NOMO-1 (cell line): ENCODE results near the gene KCND2.
"Not testable (repeated sequence)": the region's sequence is repeated elsewhere in the genome, so short reads cannot be mapped to it uniquely, and the experiment has no call there.

Source experiments
- DNase-seq, 2 experiments: peaks; one replicate each; lab custom pipeline; 2025; ENCODE audit not compliant: unreplicated experiment in 2 of 2; lab: John Stamatoyannopoulos, UW

Gene KCND2

DNA sequence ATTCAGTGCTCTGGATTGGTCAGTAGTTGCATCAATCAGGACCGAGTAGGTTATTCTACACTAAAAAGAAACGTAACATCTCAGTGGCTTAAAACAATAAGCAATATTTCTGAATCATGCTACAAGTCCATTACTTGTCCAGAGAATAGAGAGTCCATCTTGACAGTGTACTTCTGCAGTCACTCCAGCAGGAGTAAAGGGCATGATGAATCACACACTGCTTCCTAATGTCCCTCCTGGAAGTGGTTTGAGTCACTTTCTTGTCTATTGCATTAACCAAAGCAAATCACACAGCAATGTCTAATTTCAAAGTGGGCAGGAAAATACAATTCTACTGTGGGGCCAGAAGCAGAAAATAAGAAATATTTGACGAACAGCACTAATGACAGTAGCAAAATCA lies 460.2 kb downstream of the KCND2 start:
- DNase-seq, result no peak

- DNase-seq, result no peak
Measured at GRCh38 chr7:120733835-120734234, 460.9 kb downstream of the KCND2 start.

DNA sequence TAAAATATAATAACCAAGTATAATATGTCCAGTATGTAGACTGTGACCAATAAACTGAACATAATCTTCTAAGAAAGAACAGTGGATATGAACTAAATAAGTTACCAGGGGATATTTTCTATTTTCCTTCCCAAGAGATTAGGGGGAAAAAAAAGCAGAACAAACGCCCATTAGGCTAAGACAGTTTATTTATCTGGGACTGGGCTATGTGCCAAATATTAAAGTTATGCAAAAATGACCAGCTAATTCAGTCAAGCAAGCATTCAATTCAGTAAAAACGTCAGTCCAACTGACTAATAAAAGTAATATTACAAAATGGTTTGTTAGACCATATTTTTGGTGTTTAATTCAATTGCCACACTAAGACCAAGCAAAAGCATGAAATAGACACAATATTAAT lies 462.8 kb downstream of the KCND2 start:
- DNase-seq, result no peak

- no peak for DNase-seq
Measured at GRCh38 chr7:120738816-120739215, 465.8 kb downstream of the KCND2 start.

DNA sequence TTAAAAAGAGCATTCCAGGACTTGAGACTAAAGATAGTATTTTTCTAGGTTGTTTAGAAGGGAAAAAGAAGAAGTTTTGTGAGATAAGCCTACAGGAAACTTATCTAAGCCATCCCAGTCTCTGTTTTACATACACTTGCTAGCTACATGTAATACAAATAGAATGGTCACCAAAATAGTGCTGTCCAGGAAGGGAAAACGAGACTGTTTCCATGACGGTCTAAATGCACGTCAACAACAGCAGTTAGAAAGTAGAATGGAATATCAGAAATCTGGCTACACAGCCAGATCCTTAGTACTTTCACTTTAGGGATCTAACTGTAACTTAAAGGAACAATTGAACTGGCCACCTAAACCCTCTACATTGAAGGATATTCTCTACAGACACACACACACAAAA lies 467.4 kb downstream of the KCND2 start:
- DNase-seq, result no peak

DNA sequence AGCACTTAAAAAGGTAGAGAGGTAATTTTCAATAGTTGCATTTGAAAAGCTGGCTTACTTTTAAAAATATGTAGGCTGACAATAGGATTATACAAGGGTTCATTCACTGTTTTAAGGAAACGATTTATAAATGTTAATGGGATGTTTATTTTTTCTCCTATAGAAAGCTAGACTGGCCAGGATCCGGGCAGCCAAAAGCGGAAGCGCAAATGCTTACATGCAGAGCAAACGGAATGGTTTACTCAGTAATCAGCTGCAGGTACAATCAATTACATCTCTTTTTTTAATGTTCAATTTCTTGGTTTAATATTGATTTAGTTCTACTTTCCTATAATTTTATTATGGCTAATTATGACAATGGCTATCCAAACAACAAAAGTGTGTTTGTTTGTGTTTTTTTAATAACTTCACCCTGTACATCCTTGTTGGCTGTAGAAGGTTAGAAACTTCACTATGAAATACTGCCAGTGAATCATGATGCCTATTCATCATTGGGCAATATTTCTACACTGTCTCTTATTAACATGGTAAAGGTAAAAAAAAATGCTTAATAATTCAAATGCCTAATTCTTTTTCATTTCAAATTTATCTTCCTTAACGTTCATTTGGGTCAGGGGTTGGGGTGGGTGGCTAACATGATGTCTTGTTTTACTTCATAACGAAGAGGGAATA lies 468.5 kb downstream of the KCND2 start:
- no peak for DNase-seq

DNA sequence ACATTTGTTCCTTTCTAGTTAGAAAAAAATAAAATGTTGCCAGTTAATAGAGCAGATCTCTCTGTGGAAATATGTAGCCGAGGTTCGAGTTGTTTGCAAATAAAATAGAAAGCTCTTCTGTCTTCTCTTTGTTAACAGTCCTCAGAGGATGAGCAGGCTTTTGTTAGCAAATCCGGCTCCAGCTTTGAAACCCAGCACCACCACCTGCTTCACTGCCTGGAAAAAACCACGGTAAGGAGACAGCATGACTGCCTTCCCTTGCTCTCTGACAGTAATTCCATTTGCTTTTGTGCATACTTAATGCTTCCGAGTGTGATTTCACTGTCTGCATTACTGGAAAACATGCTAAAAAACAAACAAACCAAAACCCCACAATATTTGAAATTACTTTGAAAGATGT lies 469.4 kb downstream of the KCND2 start:
- DNase-seq, result no peak

DNA sequence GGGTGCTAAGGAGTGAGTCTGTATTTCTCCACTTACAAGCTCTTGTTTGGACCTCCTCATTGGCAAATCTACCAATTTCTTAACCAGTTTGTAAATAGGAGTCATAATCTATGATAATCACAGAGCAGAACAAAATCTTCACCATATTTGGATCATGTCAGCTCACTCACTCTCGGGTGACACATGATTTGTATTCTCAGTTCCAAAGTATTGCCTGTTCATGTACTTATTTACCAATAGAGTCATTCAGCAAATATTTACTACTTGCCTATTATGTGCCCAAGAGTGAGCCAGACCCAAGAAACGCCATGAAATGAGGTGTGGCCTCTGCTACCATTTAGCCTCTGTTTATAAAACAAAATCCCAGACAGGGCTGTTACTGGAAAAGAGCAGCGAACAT lies 470.2 kb downstream of the KCND2 start:
- no peak for DNase-seq

DNA sequence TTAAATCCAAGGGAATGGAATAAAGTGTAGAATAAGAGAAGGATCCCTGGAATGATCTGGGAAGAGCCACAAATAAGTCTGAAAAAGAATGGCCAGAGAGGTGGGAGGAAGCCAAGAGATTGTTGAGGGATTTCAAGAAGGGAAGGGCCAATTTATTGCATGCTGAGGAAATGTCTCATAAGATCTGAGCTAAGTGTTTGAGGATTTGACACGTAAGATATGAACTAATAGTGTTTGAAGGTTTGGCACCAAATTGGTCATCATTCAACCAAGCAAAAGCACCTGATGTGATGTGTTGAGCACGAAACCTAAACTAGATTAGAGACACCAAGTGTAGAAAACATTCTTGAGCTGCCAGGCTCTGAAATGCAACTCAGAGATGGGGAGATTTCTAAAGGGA lies 487.1 kb downstream of the KCND2 start:
- no peak for DNase-seq

GRCh38 chr7:120760851-120761250 lies 487.9 kb downstream of the KCND2 start:
- no peak for DNase-seq

DNA sequence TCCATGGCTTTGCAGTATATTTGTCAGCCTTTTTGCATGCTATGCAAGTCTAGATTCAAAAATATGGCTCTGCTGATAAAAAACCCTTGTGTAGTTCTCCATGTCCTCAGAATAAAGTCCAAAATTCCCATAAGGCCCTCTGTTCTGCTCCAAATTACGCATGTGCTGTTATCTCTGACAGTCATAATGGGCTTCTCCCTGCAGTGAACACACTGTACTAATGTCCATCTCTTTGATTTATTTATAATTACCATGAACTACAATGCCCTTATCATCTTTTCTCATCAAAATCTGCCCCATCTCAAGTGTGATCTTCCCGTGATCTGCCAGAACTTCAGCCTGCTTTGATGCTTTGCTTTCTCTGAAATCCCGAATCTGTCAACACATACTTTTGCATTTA lies 497.2 kb downstream of the KCND2 start:
- no peak for DNase-seq

- DNase-seq, result no peak
Measured at GRCh38 chr7:120774481-120774880, 501.5 kb downstream of the KCND2 start.

DNA sequence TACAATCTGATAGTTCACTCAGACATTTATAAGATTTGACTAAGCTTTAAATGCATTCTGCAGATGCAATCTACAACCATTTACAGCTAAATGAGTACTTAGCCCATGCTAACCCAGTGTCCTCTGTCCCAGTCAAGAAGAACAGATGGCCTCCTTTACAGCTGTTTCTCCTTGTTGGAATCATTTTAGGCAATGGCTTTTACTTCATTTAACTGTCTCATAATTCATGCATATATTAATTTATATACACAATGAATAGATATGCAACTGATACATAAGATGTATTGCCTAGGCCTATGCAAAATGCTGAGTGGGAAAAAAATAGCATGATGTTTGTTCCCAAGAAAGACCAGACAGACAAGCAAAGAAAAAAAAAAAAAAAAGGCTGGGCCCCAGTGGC lies 502.8 kb downstream of the KCND2 start:
- DNase-seq, result no peak

DNA sequence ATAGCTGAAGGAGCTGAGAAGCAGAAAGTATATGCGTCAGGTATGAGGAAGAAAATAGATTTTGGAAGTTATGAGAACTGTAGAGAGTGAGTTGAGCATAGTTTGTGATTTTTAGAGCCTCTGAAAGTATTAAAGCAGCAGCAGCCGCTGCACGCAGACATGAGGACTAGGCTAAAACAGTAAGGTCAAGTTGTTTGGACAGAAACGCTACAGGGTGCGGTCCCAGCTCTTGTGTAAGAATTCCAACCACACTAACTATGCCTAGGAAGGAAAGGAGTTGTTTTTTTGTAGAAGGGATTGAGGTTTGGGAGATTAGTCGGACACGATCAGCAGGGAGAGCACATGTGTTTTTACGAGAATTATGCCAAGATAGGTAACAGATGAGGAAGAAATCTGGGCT lies 506.1 kb downstream of the KCND2 start:
- not testable (repeated sequence) for DNase-seq

GRCh38 chr7:120780451-120780850 lies 507.5 kb downstream of the KCND2 start:
- not testable (repeated sequence) for DNase-seq

DNA sequence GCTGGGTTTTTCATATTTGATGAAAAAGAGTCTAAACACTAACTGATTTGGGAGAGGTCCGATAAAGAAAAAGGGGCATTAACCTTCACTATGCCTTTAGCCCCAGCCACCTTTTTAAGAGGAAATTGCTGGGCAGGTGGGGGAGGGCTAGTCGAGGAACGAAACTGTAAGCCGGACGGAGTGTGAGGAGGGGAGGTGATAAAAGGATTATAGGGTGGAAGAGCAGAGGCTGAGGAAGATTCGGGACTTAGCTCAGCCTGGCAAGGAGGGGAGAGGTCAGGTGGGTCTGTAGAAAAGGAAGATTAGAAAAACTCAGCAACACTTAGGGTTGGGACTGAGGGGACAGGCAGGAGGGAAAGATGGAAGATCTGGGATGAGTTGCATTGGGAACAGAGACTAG lies 508.0 kb downstream of the KCND2 start:
- no peak for DNase-seq

DNA sequence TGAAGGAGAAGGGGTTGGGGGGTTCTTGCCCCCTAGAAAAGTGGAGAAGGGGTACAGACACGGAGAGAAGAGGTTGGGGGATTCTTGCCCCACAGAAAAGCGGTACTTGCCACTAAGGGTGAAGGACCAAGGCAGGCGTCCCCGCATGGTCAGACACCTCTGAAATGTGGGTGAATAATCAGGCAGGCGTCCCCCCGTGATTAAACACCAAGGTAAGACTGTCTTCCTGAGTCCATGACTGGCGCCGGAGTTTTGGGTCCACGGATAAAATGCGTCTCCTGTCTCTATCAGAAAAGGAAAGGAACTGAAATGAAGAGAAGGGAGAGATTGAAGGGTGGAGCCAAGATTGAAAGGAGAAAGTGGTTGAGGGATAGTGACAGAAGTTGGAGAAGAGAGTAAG lies 508.9 kb downstream of the KCND2 start:
- not testable (repeated sequence) for DNase-seq

DNA sequence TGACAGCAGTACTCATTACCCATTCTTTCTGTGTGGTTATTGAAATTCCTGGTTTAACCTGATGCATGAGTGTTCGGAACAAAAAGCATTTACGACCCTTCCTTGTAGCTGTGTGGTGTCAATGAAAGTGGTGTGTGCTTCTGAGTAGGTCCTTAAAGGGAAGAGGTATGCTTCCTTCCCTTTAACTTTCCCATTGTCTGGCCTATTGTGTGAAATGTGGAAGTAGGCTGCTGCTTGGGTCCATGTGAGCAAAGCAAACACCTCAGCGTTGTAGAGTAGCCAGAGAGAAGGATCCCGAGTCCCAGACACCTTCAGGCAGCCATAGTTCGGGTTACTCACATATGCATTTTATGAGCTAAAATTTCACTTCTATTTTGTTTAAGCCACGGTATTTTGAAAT lies 510.3 kb downstream of the KCND2 start:
- DNase-seq, result no peak

DNA sequence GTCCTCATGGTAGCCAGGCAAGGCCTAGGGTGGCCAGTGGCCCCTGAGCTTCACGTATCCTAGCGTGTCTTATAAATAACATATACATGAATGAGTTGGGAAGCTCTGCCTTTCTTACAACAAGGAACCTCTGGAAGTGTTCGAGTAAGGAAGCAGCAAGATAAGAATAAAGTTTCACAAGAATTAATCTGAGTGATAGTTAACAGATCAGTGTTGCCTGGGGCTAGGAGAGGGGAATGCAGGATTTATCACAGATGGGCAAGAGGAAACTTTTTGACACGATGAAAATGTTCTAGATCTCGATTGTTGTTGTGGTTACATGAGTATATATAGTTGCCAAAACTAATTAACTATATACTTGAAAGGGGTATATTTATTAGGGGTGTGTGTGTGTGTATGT lies 510.7 kb downstream of the KCND2 start:
- DNase-seq, result no peak

GRCh38 chr7:120785095-120785494 lies 512.1 kb downstream of the KCND2 start:
- DNase-seq, result no peak

GRCh38 chr7:120792091-120792860 lies 519.3 kb downstream of the KCND2 start:
- no peak for DNase-seq

GRCh38 chr7:120792861-120793130 lies 519.8 kb downstream of the KCND2 start:
- DNase-seq, result no peak
